Femur (tissue), 1 donor: ENCODE measurements around the gene SEMA3C.
"Not testable (repeated sequence)": the region's sequence is repeated elsewhere in the genome, so short reads cannot be mapped to it uniquely, and the experiment has no call there.

Experiments
- DNase-seq: peaks from one replicate; pipeline ENCODE4 v3.0.0-alpha.2; 2017

Gene SEMA3C

DNA sequence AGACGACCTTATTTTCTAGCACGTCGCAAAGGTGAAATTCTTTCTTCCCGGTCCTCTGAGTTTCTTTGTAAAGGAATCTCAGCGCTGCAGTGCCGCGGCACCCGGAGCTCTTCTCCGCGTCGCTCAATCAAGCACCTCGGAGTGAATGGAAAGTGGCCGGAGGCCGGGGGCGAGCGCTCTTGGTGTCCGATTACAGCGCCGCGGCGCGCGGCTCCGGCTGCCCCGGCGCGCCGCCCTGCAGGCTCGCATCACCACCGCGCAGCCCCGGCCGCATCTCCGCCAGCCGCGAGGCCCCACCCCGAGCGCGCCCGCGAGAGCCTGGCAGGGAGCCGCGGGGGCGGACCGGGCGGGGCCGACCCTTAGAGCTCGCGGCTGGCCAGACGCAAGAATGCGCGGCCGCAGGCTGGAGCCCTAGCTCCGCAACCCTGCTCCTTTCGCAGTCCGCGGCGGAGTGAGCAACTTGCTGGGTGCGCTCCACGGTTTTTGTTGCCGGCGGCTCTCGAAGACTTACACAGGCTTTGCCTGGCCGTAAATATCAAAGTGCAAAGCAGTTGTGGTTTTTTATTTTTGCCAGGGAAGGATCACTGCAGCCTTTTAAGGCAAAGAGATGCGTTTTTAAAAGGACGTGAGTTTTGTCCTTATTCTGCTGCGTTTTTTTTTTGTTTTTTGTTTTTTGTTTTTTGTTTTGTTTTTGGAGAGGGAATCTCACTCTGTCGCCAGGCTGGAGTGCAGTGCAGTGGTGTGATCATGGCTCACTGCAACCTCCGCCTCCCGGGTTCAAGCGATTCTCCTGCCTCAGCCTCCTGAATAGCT lies at the start of gene SEMA3C:
Gene SEMA3C (minus strand): TSS at position 143 of the 813 bp plus-strand sequence. CDS start 2,270 bp downstream, outside the sequence.
- peak; percentile 96 for DNase-seq

DNA sequence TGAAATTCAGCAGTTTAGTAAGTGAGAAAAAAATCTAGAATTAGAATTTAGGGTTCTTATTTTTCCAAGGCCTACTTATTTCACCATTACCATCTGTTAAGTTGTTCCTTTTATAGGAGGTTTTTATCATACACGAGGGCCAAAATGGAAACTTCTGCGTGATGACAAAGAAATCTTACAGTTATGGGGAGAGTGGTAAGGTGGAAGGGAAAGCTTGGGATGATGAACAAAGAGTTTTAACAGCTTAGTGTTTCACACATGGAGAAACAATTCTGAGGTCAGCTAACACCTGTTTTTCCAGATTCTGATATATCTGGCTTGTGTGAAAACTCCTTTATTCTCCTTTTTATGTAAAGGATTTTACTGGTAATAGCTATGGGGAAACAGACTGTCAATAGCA lies 49.8 kb upstream of the SEMA3C start:
- no peak for DNase-seq

- no peak for DNase-seq
These were observed 49.1 kb upstream of the SEMA3C start for GRCh38 chr7:80967917-80968297.

DNA sequence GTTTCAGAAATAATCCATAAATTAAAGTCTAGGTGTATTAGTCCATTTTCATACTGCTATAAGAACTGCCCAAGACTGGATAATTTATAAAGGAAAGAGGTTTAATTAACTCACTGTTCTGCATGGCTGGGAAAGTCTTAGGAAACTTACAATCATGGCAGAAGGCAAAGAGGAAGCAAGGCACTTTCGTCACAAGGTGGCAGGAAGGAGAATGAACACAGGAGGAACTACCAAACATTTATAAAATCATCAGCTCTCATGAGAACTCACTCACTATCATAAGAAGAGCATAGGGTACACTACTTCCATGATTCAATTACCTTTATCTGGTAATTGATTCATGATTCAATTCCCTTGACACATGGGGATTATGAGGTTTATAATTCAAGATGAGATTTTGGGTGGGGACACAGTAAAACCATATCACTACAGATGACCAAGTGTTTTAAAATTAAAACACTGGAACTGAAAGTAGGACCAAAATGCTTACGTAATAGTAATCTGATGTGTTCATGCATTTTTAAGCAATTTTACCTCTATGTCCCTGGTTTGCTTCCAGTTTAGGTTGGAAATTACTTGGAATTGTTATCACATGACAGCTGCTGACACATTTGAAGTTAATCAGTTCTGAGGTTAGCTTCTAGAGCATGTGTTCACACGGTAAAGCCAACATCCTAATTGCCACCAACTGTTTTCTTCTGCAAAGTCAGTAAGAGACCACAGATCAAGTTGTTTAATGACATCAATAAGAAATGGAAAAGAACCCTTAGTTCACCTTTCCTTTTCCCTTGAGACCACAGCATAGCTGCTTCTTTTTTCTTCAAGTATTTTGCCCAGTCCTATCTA lies 48.4 kb upstream of the SEMA3C start:
- no peak for DNase-seq

DNA sequence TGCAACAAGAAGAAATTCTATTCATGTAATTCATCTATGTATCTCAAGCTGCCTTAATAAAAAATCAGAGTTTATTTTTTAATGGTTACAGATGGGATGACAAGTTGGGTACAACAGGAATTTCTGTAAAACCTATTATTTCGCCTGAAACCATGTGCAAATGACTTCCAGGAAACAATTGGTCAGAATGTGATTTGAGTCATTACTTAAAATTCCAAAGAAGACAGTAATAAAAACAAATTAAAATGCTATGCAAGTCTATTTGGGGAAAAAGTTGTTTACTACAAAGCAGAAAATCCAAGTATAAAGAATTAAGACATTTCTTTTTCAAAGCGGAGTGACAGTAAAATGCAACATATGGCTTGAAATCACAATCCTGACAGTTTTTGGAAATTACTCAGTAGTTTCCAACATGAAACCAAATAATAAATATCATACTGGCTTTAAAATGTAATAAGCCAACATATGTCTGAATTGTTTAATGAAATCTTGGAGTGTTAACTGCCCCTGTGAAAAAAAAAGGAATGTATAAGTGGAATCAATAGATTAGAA lies 41.5 kb upstream of the SEMA3C start:
- no peak for DNase-seq

DNA sequence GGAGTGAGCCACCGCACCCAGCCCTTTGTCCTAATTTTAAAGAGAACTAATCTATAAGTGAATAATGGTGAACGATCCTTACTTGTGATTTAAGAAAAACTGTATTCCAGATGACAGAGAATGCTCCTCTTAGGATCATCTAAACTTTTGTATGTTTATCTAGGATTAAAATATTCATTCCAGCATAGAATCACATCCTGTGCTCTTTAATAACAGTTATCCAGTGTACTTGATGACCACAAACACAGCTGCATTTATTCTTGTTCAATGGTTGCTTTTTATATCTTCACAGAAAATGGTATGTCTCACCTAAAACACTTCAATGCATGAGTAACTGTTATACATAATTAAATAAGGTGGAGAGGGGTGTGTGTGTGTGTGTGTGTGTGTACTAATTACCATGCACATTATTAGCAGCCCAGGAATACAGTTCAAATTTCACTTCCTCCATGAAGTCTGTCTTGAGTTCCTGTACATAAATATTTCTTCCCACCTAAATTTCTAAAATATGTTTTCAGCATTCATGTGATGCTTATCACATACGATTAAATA lies 38.5 kb upstream of the SEMA3C start:
- DNase-seq, result no peak

DNA sequence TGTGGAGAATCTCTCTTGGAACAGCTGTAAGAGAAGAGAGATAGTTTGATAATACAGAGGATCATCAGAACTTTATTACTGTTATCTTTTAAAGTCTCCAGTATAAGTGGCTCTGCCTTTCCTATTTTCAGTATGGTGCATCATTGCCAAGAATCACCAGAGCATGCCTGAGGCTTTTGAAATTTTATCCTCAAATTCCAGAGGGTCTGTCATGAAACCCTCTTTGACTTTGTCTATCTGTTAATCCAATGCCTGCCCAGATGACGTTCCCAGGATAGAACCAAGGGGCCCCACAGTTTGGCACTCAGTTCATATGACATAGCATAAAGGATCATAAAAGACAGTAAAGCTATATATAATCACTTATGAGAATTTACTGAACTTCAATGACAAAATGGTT lies 35.3 kb upstream of the SEMA3C start:
- DNase-seq, result peak; percentile 27

- DNase-seq, result peak; percentile 35
These were observed 31.7 kb upstream of the SEMA3C start for GRCh38 chr7:80950550-80950967.

- DNase-seq, result no peak
These were observed 30.6 kb upstream of the SEMA3C start for GRCh38 chr7:80949449-80949848.

DNA sequence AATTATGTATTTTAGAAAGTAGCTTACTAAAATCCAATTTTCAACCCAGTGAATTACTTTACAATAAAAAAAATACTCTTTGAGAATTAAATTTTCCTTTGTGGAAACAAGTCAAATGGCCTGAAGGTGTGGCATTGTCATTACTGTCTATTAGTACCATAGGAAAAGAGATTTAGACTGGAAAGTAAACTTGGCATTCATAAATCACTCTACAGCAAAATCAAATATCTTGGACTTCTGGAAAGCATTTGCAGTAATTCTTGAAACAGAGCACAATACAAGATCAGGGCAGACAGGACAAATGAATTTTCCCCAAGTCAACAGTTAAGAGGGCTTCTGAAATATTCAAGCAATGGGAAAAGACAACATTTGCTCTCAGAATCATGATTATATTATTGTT lies 28.0 kb upstream of the SEMA3C start:
- DNase-seq, result no peak

DNA sequence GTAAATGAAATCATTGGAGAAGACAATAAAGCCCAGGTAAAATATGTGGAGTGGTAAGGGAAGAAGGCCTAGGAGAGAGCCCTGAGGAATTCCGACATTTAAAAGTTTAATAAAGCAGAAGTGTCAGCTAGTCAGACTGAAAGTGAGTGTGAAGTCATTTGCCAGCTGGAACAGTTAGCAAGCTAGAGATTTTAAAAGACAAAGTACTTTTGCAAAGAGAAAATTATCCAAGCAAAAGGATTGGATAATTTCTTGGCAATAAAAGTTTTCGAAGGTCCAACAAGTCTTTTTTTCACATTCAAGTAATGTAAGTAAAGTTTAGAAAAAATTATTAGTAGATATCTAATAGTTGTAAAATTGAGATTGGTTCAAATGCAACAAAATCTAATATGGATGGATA lies 27.1 kb upstream of the SEMA3C start:
- DNase-seq, result no peak

DNA sequence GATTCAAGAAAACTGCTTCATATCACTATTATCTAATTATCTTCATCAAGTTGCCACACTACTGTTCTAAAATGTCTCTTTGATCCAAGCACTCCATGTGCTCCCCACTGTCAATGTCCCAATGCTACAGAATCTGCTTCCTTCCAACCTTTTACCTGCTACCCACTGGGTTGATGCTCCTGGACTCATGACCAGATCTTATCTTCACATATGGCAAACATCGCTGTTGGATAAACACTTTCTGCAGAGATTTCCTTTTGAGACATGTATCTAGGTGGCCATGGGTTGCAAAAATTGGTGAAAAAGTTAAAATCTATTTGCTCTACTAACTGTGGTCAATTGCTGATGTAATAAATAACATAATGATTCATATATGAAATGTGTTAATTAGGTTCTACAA lies 24.5 kb upstream of the SEMA3C start:
- no peak for DNase-seq

DNA sequence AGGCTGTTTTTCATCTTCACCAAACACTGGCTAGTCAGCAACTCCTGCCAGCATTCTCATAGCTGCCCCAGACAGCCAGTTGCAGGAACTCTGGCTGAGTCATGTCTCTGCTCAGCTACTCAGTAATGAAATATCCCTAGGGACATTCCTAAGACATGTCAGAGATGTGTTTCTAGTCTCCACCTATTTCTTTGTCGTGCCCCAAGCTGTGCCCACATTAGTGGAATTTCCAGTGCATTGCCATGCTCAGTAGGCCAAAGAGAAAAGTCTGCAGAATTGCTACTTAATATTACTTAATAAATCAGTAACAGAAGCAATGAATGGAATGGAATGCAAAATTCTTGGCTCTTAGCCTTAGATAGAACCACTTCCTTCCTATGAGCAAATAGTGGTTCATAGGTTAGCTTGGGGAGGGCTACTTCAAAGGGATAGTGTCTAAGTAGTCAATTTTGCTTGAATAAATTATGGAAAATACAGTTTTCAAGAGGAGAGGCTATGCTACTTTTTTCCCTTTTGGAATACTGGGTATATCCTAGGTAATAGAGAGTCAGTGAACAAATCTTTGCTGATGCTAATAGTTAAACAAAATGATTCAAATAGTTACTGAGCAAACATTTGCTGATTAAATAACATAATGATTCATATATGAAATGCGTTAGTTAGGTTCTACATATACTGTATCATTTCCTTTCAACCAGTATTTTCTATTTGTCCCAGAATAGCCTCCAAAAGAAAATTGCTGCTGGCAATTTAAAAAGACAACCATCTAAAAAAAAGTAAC lies 23.6 kb upstream of the SEMA3C start:
- peak; percentile 49 for DNase-seq

GRCh38 chr7:80941208-80941758 lies 22.4 kb upstream of the SEMA3C start:
- no peak for DNase-seq

GRCh38 chr7:80940539-80941207 lies 21.8 kb upstream of the SEMA3C start:
- DNase-seq, result no peak

DNA sequence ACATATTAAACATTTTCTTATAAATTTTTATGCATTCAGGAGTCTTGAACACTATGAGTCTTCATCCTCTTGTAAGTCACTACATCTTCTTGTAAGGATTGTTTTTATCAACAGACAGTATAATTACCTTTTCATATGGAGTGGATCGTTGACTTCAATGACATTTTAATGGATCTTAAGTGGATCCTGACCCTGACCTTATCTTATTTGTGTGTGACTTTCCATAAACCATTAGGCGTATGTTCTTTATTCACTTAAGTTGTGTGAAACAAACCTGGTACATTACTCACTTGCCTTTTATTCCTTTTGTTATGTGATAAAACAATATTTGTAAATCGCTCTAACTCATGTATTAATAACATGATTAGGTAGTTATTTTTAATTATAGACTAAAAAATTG lies 18.5 kb upstream of the SEMA3C start:
- no peak for DNase-seq

DNA sequence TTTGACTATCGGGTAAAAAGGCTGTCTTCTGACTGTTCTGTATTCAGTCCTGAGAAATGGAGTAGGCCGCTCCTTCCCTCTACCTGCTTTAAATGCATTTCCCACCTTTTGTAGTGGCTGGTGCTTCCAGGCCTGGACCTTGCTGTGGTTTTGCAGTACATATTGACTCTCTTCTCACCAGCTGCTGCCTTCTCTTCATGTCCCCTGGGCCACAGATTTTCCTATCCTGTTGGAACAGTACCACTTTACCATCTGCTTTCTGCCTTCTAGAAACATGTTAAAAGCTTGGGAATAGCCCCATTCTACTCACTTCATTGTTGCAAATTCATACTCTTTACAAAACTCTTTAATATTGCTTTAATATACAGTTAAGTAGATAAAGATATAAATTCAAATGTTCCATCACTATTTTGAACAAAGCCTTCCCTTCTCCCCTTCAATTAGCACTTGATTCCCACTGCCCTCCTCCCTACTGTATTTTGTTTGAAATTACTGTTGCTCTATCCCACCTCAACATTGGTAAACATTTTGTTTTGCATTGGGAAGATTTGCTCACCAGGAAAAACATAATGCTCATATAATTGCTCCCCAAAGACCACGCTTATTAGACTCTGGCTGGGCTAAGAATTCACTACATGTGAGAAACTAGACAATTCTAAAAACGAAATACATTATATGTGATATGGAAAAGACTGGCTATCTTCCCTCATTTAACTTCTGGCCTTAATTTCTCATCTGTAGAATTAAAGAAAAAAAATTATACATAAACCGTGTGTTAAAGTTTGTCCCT lies 17.3 kb upstream of the SEMA3C start:
- no peak for DNase-seq

DNA sequence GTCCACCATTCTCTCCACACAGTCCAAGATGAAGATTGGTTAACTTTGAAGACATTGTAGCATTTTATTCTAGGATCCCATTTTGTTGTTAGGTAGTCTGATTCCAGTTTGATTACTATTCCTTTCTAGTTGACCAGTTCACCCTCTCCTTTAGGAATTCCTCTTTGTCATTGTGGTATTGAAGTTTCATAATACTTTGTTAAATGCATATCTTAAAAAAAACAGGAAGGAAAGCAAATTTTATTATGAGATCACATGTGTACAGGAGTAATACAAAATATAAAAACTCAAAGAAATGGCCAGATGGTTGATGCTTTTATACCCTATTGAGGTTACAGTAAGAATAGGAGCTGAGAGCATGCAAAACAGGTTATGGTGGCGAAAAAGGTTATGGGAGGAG lies 15.5 kb upstream of the SEMA3C start:
- DNase-seq, result no peak

DNA sequence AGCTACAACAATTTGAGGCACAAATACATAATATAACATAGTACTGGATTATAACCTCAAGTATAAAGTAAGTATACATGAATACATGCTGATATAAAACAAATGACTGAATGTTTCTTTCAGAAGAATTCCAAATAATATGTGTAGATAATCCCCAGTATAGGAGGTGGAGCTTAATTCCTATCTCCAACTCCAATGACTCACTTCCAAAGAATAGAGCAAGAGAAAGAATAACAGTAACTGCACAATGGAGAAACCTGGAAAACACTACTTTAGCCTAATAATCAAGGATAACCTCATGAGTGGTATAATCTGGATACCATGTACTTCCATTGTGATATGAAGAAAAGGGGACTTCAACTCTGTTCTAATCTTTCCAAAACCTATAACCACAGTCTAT lies 13.7 kb upstream of the SEMA3C start:
- no peak for DNase-seq

DNA sequence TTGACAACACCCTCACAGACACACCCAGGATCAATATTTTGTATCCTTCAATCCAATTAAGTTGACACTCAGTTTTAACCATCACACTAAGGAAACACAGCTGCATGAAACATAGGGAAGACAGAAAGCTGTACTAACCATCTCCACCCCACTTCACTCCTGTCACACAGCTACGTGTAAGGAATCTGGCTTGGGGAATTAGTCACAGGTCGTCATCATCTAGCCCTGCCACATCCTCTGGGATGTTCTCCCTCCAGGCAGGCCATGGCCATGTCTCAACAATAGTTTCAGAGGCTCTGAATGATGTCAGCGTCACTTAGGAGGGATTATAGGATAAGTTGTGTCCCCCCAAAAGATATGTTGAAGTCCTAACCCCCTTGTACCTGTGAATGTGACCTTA lies 10.8 kb upstream of the SEMA3C start:
- no peak for DNase-seq

DNA sequence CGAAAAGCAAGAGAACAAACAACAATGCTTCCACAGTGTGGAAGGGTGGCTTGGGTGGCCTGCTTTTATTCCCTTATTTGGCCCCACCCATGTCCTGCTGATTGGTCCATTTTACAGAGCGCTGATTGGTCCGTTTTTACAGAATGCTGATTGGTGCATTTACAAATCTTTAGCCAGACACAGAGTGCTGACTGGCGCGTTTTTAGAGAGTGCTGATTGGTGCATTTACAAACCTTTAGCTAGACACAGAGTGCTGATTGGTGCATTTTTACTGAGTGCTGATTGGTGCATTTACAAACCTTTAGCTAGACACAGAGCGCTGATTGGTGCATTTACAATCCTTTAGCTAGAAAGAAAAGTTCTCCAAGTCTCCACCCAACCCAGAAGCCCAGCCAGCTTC lies 8.1 kb upstream of the SEMA3C start:
- DNase-seq, result not testable (repeated sequence)
